Measurements from ENCODE around the gene HMGCS1. TPM values are rescaled to one million over a fixed set of nuclear protein-coding genes. Genes with fewer than 3 reads are reported as not detected.
"Not testable (repeated sequence)": the region's sequence is repeated elsewhere in the genome, so short reads cannot be mapped to it uniquely, and the experiment has no call there.

Gene HMGCS1
- total RNA-seq, 1 experiment from 2014 or later: 211 TPM

DNA sequence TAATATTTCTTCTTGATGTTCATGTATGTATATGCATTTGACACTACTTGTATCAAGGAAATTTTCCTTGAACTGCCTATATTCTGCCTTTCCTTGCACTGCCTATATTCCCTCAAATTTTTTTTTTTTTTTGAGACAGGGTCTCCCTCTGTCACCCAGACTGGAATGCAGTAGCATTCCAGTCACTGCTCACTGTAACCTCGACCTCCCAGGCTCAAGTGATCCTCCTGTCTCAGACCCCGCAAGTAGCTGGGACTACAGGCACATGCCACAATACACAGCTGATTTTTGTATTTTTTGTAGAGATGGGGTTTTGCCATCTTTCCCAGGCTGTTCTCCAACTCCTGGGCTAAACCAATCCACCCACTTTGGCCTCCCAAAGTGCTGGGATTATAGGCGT, 4.1 kb downstream of the HMGCS1 start:
- H3K9me3 Mint-ChIP-seq (ENCODE audit: unreplicated experiment): no peaks in the 10 kb centered on the region
- peaks cover 6% of the 10 kb centered on the region; the same call in 1 of the 2 replicates for H3K36me3 ChIP-seq (ENCODE audit: control insufficient read depth, insufficient read depth, low read length)
- H3K36me3 Mint-ChIP-seq (ENCODE audit: insufficient read depth, unreplicated experiment): peaks cover 77% of the 10 kb centered on the region
- peak overlapping the region; percentile 38 for H3K27ac Mint-ChIP-seq (ENCODE audit: unreplicated experiment)
- intact Hi-C loops (cut with micrococcal nuclease; ENCODE audit: unreplicated experiment): no loop called here
- no peak overlapping the region for H3K4me3 ChIP-seq (ENCODE audit: low read depth, low read length)
- H3K4me3 Mint-ChIP-seq (ENCODE audit: unreplicated experiment): peak overlapping the region; percentile 18
- ChIA-PET CTCF (no interaction called here), POLR2A (no interaction called here)
- no TSS peak for BruUV-seq (replicated peaks)
- H3K9me3 ChIP-seq: no peaks in the 10 kb centered on the region
- H3K4me1 Mint-ChIP-seq (ENCODE audit: low read depth, unreplicated experiment): peaks cover 10% of the 10 kb centered on the region
- DNase-seq: no peak
- no peaks in the 10 kb centered on the region for H3K27me3 Mint-ChIP-seq (ENCODE audit: insufficient read depth, unreplicated experiment)
- no peaks in the 10 kb centered on the region for H3K27me3 ChIP-seq (replicated peaks; ENCODE audit: control insufficient read depth, insufficient read depth, low read length)
- peaks cover 37% of the 10 kb centered on the region for H3K4me1 ChIP-seq
- TF ChIP-seq, protein P1, sequence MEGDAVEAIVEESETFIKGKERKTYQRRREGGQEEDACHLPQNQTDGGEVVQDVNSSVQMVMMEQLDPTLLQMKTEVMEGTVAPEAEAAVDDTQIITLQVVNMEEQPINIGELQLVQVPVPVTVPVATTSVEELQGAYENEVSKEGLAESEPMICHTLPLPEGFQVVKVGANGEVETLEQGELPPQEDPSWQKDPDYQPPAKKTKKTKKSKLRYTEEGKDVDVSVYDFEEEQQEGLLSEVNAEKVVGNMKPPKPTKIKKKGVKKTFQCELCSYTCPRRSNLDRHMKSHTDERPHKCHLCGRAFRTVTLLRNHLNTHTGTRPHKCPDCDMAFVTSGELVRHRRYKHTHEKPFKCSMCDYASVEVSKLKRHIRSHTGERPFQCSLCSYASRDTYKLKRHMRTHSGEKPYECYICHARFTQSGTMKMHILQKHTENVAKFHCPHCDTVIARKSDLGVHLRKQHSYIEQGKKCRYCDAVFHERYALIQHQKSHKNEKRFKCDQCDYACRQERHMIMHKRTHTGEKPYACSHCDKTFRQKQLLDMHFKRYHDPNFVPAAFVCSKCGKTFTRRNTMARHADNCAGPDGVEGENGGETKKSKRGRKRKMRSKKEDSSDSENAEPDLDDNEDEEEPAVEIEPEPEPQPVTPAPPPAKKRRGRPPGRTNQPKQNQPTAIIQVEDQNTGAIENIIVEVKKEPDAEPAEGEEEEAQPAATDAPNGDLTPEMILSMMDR (IDR thresholded peaks at IDR 0.05; ENCODE audit: insufficient read depth in 1 of 2, low read depth in 1 of 2, low read length in 1 of 2, severe bottlenecking in 1 of 2, unreplicated experiment in 1 of 2): no peak

DNA sequence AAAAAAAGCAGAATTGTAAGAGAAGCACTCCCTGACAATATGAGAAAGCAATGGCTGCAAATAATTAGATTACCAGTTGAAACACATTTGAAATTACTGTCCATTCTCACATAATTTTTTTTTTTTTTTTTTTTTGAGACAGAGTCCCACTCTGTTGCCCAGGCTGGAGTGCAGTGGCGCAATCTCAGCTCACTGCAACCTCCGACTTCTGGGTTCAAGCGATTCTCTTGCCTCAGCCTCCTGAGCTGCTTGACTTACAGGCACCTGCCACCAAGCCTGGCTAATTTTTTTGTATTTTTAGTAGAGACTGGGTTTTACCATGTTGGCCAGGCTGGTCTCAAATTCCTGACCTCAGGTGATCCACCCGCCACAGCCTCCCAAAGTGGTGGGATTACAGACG, 6.3 kb downstream of the HMGCS1 start:
- DNase-seq; POLR2A ChIA-PET; H3K27ac Mint-ChIP-seq (ENCODE audit: unreplicated experiment); H3K4me3 ChIP-seq (ENCODE audit: low read depth, low read length); H3K27me3 Mint-ChIP-seq (ENCODE audit: insufficient read depth, unreplicated experiment); H3K36me3 ChIP-seq (ENCODE audit: control insufficient read depth, insufficient read depth, low read length); BruUV-seq (replicated peaks); H3K4me3 Mint-ChIP-seq (ENCODE audit: unreplicated experiment); H3K9me3 Mint-ChIP-seq (ENCODE audit: unreplicated experiment); H3K9me3 ChIP-seq; H3K27me3 ChIP-seq (replicated peaks; ENCODE audit: control insufficient read depth, insufficient read depth, low read length): not testable (repeated sequence)
- Mint-ChIP-seq H3K36me3 (ENCODE audit: insufficient read depth, unreplicated experiment) (peaks cover 78% of the 10 kb centered on the region), H3K4me1 (ENCODE audit: low read depth, unreplicated experiment) (peaks cover 24% of the 10 kb centered on the region)
- CTCF ChIA-PET: interaction anchor here (0.7 to 1.4 kb wide), 2 partner anchors 177 to 186 kb away, joined by 3 to 5 read pairs; partner anchors contain the start of gene TMEM267
- H3K4me1 ChIP-seq: peaks cover 37% of the 10 kb centered on the region
- intact Hi-C loops (cut with micrococcal nuclease; ENCODE audit: unreplicated experiment): loop anchor here (1.0 kb wide), 3 partner anchors 80 to 233 kb away; no protein-coding TSS in a partner anchor

DNA sequence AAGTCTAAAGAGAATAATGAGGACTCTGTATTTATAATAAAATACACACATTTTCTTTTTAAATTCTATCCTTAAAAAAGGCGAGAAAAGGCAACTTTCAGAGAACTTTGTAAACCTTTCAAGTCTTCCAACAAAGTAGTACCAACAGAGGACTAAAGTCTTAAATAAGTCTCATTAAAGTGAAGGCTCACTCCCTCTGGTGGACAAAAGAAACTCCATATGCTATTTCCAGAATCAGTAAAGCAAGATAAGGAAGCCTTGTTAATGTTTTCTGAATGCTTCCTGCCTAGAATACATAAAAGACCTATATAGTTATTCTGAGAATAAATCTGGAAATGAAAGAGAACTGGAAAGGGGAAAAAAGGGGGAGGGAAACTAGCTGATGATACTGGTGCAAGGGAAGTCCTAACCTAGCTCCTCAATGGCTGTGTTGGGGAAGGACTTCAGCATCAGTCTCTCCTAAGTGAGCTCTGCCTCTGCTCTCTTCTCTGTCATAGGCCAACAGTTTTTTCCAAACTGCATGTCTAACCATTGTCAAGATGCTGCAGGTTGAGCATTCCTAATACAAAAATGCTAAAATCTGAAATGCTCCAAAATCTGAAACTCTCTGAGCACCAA, 7.2 kb downstream of the HMGCS1 start:
- Mint-ChIP-seq H3K9me3 (ENCODE audit: unreplicated experiment) (no peaks in the 10 kb centered on the region), H3K4me3 (ENCODE audit: unreplicated experiment) (no peak overlapping the region), H3K27me3 (ENCODE audit: insufficient read depth, unreplicated experiment) (no peaks in the 10 kb centered on the region), H3K36me3 (ENCODE audit: insufficient read depth, unreplicated experiment) (peaks cover 82% of the 10 kb centered on the region), H3K4me1 (ENCODE audit: low read depth, unreplicated experiment) (peaks cover 25% of the 10 kb centered on the region), H3K27ac (ENCODE audit: unreplicated experiment) (no peak overlapping the region)
- no peaks in the 10 kb centered on the region for H3K9me3 ChIP-seq
- POLR2A ChIA-PET: interaction anchor here (0.5 to 1.1 kb wide), 2 partner anchors 114 to 177 kb away, joined by 3 read pairs; partner anchors contain the start of gene TMEM267
- DNase-seq: peak in 1 of 2 experiments; percentile 55
- H3K4me3 ChIP-seq (ENCODE audit: low read depth, low read length): no peak overlapping the region
- TF ChIP-seq, protein P1 (IDR thresholded peaks at IDR 0.05; ENCODE audit: insufficient read depth in 1 of 2, low read depth in 1 of 2, low read length in 1 of 2, severe bottlenecking in 1 of 2, unreplicated experiment in 1 of 2): peak; percentile 66 to 74
- H3K36me3 ChIP-seq (ENCODE audit: control insufficient read depth, insufficient read depth, low read length): peaks cover 6% of the 10 kb centered on the region; the same call in 1 of the 2 replicates
- intact Hi-C loops (cut with micrococcal nuclease; ENCODE audit: unreplicated experiment): loop anchor here (1.0 kb wide), 3 partner anchors 79 to 232 kb away; no protein-coding TSS in a partner anchor
- no peaks in the 10 kb centered on the region for H3K27me3 ChIP-seq (replicated peaks; ENCODE audit: control insufficient read depth, insufficient read depth, low read length)
- no TSS peak for BruUV-seq (replicated peaks)
- H3K4me1 ChIP-seq: peaks cover 31% of the 10 kb centered on the region
- CTCF ChIA-PET: interaction anchor here (0.8 to 1.5 kb wide), 3 partner anchors 43 to 178 kb away, joined by 4 to 5 read pairs (median 5); partner anchors contain the start of gene TMEM267
